Breast epithelium (tissue), 3 donors: ENCODE data around the gene NOS2.

ENCODE experiments used
- POLR2A ChIP-seq: fragments of 450-650 bp; IDR thresholded peaks from one replicate; pipeline ENCODE4 v1.6.1; 2016; ENCODE audit warnings: antibody characterized with exemption, mild to moderate bottlenecking, moderate library complexity
- POLR2AphosphoS5 ChIP-seq, 3 donors: sonication (generic); formaldehyde crosslinking; IDR thresholded peaks; one replicate each; pipeline ENCODE4 v1.6.1; 2017; ENCODE audit warnings: antibody characterized with exemption in 3 of 3

GRCh38 chr17:27780828-27781404, 19.4 kb downstream of the NOS2 start:
- TF ChIP-seq POLR2AphosphoS5 (IDR thresholded peaks at IDR 0.05) (no peak), POLR2A (no peak)
